Astrocyte (in vitro differentiated cells and primary cell): ENCODE measurements around the gene ABHD5. TPM values are rescaled to one million over a fixed set of nuclear protein-coding genes. Genes with fewer than 3 reads are reported as not detected.
A peak's percentile ranks its signal among the peaks of the same experiment; 100 is the strongest.

Experiments
- DNase-seq: peaks from one replicate; pipeline ENCODE4 v3.0.0-alpha.2; 2010; ENCODE audit warnings: low read depth
- FAIRE-seq: peaks from 2 replicates; lab custom pipeline; 2011; peaks lifted over from hg19 to GRCh38; lab: Jason Lieb, UNC
- H2AFZ ChIP-seq: 2 replicates; pipeline ENCODE4 v1.6.0; 2012; ENCODE audit warnings: low read depth, low read length, inconsistent platforms
- H3K27ac ChIP-seq: 2 replicates; pipeline ENCODE4 v1.5.1; 2011; ENCODE audit warnings: low read depth, low read length, inconsistent platforms
- H3K27me3 ChIP-seq: 2 replicates; pipeline ENCODE4 v1.6.0; 2011; ENCODE audit warnings: low read length, inconsistent platforms; ENCODE audit not compliant: insufficient read depth
- H3K36me3 ChIP-seq: 2 replicates; pipeline ENCODE4 v1.5.1; 2011; ENCODE audit warnings: low read length, inconsistent platforms; ENCODE audit not compliant: insufficient read depth
- H3K4me1 ChIP-seq: 2 replicates; pipeline ENCODE4 v1.5.1; 2011; ENCODE audit warnings: low read length, inconsistent platforms; ENCODE audit not compliant: insufficient read depth
- H3K4me2 ChIP-seq: 2 replicates; pipeline ENCODE4 v1.6.0; 2012; ENCODE audit warnings: low read length, inconsistent platforms
- H3K4me3 ChIP-seq: 2 replicates; pipeline ENCODE4 v1.5.1; 2011; ENCODE audit warnings: low read depth, mild to moderate bottlenecking, low read length, inconsistent platforms; ENCODE audit not compliant: insufficient read depth
- H3K79me2 ChIP-seq: 2 replicates; pipeline ENCODE4 v1.6.0; 2012; ENCODE audit warnings: mild to moderate bottlenecking, low read length, inconsistent platforms; ENCODE audit not compliant: insufficient read depth
- H3K9ac ChIP-seq: 2 replicates; pipeline ENCODE4 v1.6.0; 2012; ENCODE audit warnings: mild to moderate bottlenecking, low read length, inconsistent platforms
- H3K9me3 ChIP-seq: 2 replicates; pipeline ENCODE4 v1.5.1; 2012; ENCODE audit warnings: low read depth, mild to moderate bottlenecking, low read length, inconsistent platforms; ENCODE audit not compliant: insufficient read depth
- H4K20me1 ChIP-seq: 2 replicates; pipeline ENCODE4 v1.6.0; 2012; ENCODE audit warnings: low read length, inconsistent platforms; ENCODE audit not compliant: insufficient read depth
- H3K27ac Mint-ChIP-seq: one replicate; pipeline ENCODE4 v1.8.0; 2021; ENCODE audit warnings: mild to moderate bottlenecking, mixed read lengths; ENCODE audit not compliant: unreplicated experiment
- H3K27me3 Mint-ChIP-seq: one replicate; pipeline ENCODE4 v1.8.0; 2021; ENCODE audit warnings: low read depth, mixed read lengths; ENCODE audit not compliant: unreplicated experiment
- H3K36me3 Mint-ChIP-seq: one replicate; pipeline ENCODE4 v1.8.0; 2021; ENCODE audit warnings: low read depth, mixed read lengths; ENCODE audit not compliant: unreplicated experiment
- H3K4me1 Mint-ChIP-seq: one replicate; pipeline ENCODE4 v1.8.0; 2021; ENCODE audit warnings: low read depth, mixed read lengths; ENCODE audit not compliant: unreplicated experiment
- H3K4me3 Mint-ChIP-seq: one replicate; pipeline ENCODE4 v1.8.0; 2021; ENCODE audit warnings: mild to moderate bottlenecking, moderate library complexity, mixed read lengths; ENCODE audit not compliant: unreplicated experiment
- H3K9me3 Mint-ChIP-seq: one replicate; pipeline ENCODE4 v1.8.0; 2021; ENCODE audit warnings: mild to moderate bottlenecking, mixed read lengths; ENCODE audit not compliant: unreplicated experiment
- CTCF ChIP-seq: IDR thresholded peaks from 2 replicates; pipeline ENCODE4 v1.5.1; 2011; ENCODE audit warnings: low read depth, mild to moderate bottlenecking, inconsistent platforms, low read length, moderate library complexity; ENCODE audit not compliant: insufficient read depth
- EZH2 ChIP-seq: IDR thresholded peaks from 2 replicates; pipeline ENCODE4 v1.6.1; 2012; ENCODE audit warnings: mild to moderate bottlenecking, low read length, inconsistent platforms; ENCODE audit not compliant: insufficient read depth
- total RNA-seq: library from RNA; stranded (reverse); gene quantifications from 2 replicates; pipeline ENCODE4 v1.2.1, GENCODE V29; 2021

Gene ABHD5
- total RNA-seq, 1 donor from 2014 or later, result 18.3 TPM

DNA sequence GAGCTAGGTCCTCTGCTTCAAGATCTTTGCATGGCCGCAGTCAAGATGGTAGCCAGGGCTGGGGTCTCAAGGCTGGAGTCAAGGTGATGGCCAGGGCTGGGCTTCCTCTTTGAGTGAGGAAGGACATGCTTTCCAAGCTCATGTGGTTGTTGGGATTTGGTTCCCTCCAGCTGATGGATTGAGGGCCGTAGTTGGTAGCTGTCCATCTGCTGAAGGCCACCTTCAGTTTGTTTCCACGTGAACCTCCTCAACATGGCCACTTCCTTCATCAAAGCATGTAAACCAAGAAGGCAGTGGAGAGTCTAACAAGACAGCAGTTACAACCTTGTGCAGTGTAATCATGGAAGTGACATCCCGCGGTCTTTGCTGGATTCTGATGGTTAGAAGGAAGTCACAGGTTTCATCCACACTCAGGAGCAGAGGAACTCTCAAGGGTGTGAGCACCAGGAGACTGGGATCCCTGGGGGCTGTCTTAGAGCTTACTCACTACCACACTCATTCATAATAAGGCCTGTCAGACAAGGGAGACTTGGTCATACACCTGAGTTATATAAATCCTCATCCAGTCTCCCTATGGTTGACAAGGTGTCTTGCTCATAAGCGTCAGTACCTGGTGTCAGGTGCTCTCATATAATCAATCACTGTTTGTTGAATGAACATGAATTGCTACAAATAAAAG is 42.1 kb downstream of the ABHD5 start:
- Mint-ChIP-seq H3K9me3 (no peaks in the 10 kb centered on the region), H3K27me3 (no peaks in the 10 kb centered on the region), H3K36me3 (peaks cover under 1% of the 10 kb centered on the region), H3K4me1 (peaks cover 15% of the 10 kb centered on the region), H3K4me3 (no peak overlapping the region), H3K27ac (peak overlapping the region; percentile 76)
- peak overlapping the region; percentile 34 for H3K4me2 ChIP-seq
- no peak for TF ChIP-seq CTCF
- no peak for TF ChIP-seq EZH2
- no peaks in the 10 kb centered on the region for H4K20me1 ChIP-seq
- peaks cover 19% of the 10 kb centered on the region for H3K4me1 ChIP-seq
- no peak for FAIRE-seq
- peak; percentile 27 for DNase-seq
- no peaks in the 10 kb centered on the region for H3K36me3 ChIP-seq
- H3K4me3 ChIP-seq, result no peak overlapping the region
- no peaks in the 10 kb centered on the region for H3K9me3 ChIP-seq
- H2AFZ ChIP-seq, result no peak overlapping the region
- H3K27ac ChIP-seq, result peak overlapping the region; percentile 53
- H3K79me2 ChIP-seq, result no peaks in the 10 kb centered on the region
- no peak overlapping the region for H3K9ac ChIP-seq
- no peaks in the 10 kb centered on the region for H3K27me3 ChIP-seq

GRCh38 chr3:43733459-43734384 is 43.0 kb downstream of the ABHD5 start:
- no peak overlapping the region for H2AFZ ChIP-seq
- TF ChIP-seq CTCF, result no peak

More at GRCh38 chr3:43733459-43734384, 43.0 kb downstream of the ABHD5 start:
- no peaks in the 10 kb centered on the region for H4K20me1 ChIP-seq
- H3K36me3 Mint-ChIP-seq, result no peaks in the 10 kb centered on the region
- no peaks in the 10 kb centered on the region for H3K9me3 ChIP-seq
- H3K4me1 ChIP-seq, result peaks cover 18% of the 10 kb centered on the region
- no peaks in the 10 kb centered on the region for H3K27me3 ChIP-seq
- H3K9ac ChIP-seq, result no peak overlapping the region
- H3K9me3 Mint-ChIP-seq, result no peaks in the 10 kb centered on the region
- H3K79me2 ChIP-seq, result no peaks in the 10 kb centered on the region
- FAIRE-seq (peak; percentile 99), DNase-seq (peak; percentile 91)
- no peak overlapping the region for H3K4me3 ChIP-seq
- no peaks in the 10 kb centered on the region for H3K36me3 ChIP-seq
- peak overlapping the region; percentile 34 for H3K4me2 ChIP-seq
- no peaks in the 10 kb centered on the region for H3K27me3 Mint-ChIP-seq
- H3K27ac Mint-ChIP-seq, result peak overlapping the region; percentile 76
- H3K4me1 Mint-ChIP-seq, result peaks cover 13% of the 10 kb centered on the region
- H3K27ac ChIP-seq, result peak overlapping the region; percentile 53
- no peak overlapping the region for H3K4me3 Mint-ChIP-seq
